Ishikawa (cell line): ENCODE data around the gene TP53BP2.

ENCODE experiments used
- CEBPB ChIP-seq: IDR thresholded peaks from 2 replicates; pipeline ENCODE4 v1.6.1; 2012
- CREB1 ChIP-seq: IDR thresholded peaks from 2 replicates; pipeline ENCODE4 v1.6.1; 2012; ENCODE audit warnings: low read depth
- EGR1 ChIP-seq: IDR thresholded peaks from 2 replicates; pipeline ENCODE4 v1.6.1; 2012
- EP300 ChIP-seq: IDR thresholded peaks from 2 replicates; pipeline ENCODE4 v1.6.1; 2012; ENCODE audit warnings: borderline replicate concordance
- FOXM1 ChIP-seq: IDR thresholded peaks from 2 replicates; pipeline ENCODE4 v1.6.1; 2012; ENCODE audit warnings: low read depth, borderline replicate concordance
- NFIC ChIP-seq: IDR thresholded peaks from 2 replicates; pipeline ENCODE4 v1.6.1; 2012
- RAD21 ChIP-seq: IDR thresholded peaks from 2 replicates; pipeline ENCODE4 v1.6.1; 2012; ENCODE audit warnings: low read depth
- TAF1 ChIP-seq: IDR thresholded peaks from 2 replicates; pipeline ENCODE4 v1.6.1; 2012; ENCODE audit warnings: low read depth, mild to moderate bottlenecking
- TCF12 ChIP-seq: IDR thresholded peaks from 2 replicates; pipeline ENCODE4 v1.6.1; 2012; ENCODE audit warnings: low read depth
- TEAD4 ChIP-seq: IDR thresholded peaks from 2 replicates; pipeline ENCODE4 v1.6.1; 2012
- YY1 ChIP-seq: IDR thresholded peaks from 2 replicates; pipeline ENCODE4 v1.6.1; 2012; ENCODE audit warnings: low read depth
- ZBTB7A ChIP-seq: IDR thresholded peaks from 2 replicates; pipeline ENCODE4 v1.6.1; 2012; ENCODE audit warnings: low read depth
- TF ChIP-seq, protein P1 (sequence below): IDR thresholded peaks from 2 replicates; pipeline ENCODE4 v1.6.1; 2012
- TF ChIP-seq, protein P2 (sequence below): IDR thresholded peaks from 2 replicates; pipeline ENCODE4 v1.6.1; 2012; ENCODE audit warnings: low read depth, mild to moderate bottlenecking
- TF ChIP-seq, protein P3 (sequence below): IDR thresholded peaks from 2 replicates; pipeline ENCODE4 v1.6.1; 2012

Gene TP53BP2

DNA sequence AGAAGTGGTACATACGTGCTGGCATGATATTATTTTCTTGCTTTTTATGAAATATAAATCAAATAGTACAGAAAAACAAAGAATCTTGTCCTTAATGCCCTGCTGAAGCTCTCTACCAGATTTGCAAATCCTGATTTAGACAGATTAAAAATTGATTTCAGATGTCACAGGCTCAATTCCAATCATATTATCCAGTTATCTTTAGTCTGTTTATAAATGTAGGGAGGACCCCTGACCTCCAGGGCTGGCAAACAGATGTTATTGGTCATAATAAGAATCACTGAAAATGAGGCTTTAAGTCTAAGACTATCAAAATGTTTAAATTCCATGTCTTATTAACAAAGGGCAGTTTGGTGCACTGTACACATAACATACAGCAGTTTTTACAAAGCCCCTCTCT, 62.1 kb downstream of the TP53BP2 start:
- TF ChIP-seq TCF12 (no peak), YY1 (no peak), RAD21 (no peak), NFIC (no peak), FOXM1 (no peak), EP300 (no peak), TAF1 (no peak), ZBTB7A (no peak), CREB1 (no peak), TEAD4 (no peak), EGR1 (no peak), CEBPB (no peak)
- TF ChIP-seq, protein P1, sequence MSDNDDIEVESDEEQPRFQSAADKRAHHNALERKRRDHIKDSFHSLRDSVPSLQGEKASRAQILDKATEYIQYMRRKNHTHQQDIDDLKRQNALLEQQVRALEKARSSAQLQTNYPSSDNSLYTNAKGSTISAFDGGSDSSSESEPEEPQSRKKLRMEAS, result no peak
- TF ChIP-seq, protein P2, sequence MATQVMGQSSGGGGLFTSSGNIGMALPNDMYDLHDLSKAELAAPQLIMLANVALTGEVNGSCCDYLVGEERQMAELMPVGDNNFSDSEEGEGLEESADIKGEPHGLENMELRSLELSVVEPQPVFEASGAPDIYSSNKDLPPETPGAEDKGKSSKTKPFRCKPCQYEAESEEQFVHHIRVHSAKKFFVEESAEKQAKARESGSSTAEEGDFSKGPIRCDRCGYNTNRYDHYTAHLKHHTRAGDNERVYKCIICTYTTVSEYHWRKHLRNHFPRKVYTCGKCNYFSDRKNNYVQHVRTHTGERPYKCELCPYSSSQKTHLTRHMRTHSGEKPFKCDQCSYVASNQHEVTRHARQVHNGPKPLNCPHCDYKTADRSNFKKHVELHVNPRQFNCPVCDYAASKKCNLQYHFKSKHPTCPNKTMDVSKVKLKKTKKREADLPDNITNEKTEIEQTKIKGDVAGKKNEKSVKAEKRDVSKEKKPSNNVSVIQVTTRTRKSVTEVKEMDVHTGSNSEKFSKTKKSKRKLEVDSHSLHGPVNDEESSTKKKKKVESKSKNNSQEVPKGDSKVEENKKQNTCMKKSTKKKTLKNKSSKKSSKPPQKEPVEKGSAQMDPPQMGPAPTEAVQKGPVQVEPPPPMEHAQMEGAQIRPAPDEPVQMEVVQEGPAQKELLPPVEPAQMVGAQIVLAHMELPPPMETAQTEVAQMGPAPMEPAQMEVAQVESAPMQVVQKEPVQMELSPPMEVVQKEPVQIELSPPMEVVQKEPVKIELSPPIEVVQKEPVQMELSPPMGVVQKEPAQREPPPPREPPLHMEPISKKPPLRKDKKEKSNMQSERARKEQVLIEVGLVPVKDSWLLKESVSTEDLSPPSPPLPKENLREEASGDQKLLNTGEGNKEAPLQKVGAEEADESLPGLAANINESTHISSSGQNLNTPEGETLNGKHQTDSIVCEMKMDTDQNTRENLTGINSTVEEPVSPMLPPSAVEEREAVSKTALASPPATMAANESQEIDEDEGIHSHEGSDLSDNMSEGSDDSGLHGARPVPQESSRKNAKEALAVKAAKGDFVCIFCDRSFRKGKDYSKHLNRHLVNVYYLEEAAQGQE, result no peak
- TF ChIP-seq, protein P3, sequence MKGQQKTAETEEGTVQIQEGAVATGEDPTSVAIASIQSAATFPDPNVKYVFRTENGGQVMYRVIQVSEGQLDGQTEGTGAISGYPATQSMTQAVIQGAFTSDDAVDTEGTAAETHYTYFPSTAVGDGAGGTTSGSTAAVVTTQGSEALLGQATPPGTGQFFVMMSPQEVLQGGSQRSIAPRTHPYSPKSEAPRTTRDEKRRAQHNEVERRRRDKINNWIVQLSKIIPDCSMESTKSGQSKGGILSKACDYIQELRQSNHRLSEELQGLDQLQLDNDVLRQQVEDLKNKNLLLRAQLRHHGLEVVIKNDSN, result no peak

DNA sequence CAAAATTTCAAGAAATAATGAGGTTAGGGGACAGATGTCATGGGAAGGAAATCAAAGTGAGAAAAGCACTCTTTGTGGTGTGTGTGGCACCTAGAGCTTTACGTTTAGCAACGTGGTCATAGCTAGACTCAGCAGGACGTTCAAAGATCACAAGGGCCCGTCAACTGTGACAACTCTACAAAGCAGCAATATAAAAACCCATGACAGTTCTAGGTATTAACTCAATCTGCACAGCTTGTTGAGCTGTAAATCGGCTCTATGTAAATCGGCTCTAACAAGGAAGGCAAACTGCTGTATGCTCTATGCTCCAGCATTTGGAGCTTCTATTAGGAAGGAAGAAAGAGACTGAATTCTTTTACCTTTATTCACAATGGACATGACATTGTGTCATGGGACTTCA, 64.8 kb downstream of the TP53BP2 start:
- no peak for TF ChIP-seq FOXM1
- TF ChIP-seq, protein P1, result no peak
- TF ChIP-seq EGR1, result no peak
- TF ChIP-seq RAD21, result no peak
- no peak for TF ChIP-seq CREB1
- TF ChIP-seq CEBPB, result no peak
- TF ChIP-seq TEAD4, result no peak
- no peak for TF ChIP-seq TCF12
- TF ChIP-seq EP300, result no peak
- TF ChIP-seq YY1, result no peak
- TF ChIP-seq, protein P2, result no peak
- no peak for TF ChIP-seq TAF1
- TF ChIP-seq ZBTB7A, result no peak
- TF ChIP-seq, protein P3, result no peak
- TF ChIP-seq NFIC, result no peak

DNA sequence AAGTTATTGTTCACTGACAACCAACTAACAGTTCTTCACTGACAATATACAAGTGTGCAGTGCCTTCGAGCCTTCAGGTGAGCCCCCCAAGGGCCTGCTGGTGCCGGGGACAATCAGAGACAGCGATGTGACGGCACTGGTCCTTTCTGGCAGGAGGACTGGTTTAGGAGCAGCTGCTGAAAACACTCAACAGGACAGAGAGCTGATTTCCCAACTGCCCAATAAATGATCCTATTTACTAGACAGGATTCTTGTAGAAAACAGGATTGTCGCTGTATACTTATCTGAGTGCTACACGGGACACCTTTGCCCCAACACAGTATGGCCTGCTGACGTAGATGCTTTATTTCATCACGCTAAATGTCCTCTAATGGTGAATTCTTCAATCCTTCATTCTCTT, 65.4 kb downstream of the TP53BP2 start:
- TF ChIP-seq EGR1, result no peak
- TF ChIP-seq, protein P1, result no peak
- TF ChIP-seq YY1, result no peak
- no peak for TF ChIP-seq CREB1

DNA sequence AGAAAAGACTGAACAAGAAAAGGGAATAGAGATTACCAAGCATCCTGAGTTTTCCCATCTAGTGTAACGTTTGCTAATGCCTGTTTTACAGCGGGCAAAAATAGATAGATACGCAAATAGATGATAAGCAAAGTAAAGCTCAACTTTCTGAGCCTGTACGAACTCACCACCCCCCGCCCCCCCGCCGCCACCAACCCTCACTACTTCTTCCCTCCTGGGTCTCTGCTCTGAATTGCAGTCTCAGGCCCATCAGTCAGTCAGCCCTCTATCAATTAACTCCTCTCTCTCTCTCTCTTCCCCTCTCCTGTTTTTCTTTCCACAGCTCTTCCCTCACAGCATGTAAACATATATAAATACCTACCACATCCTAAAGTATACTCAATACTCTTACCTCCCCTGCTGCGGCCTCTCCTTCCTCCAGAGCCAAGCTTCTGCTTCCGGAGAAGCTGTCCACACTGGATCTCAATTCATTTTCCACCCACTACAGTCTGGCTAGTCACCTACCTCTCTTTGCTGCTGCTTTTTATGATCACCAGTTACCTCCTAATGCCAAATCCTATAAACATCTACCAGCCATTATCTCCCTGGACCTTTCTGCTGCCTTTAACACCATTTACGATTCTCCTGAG, 68.8 kb downstream of the TP53BP2 start:
- no peak for TF ChIP-seq CEBPB

DNA sequence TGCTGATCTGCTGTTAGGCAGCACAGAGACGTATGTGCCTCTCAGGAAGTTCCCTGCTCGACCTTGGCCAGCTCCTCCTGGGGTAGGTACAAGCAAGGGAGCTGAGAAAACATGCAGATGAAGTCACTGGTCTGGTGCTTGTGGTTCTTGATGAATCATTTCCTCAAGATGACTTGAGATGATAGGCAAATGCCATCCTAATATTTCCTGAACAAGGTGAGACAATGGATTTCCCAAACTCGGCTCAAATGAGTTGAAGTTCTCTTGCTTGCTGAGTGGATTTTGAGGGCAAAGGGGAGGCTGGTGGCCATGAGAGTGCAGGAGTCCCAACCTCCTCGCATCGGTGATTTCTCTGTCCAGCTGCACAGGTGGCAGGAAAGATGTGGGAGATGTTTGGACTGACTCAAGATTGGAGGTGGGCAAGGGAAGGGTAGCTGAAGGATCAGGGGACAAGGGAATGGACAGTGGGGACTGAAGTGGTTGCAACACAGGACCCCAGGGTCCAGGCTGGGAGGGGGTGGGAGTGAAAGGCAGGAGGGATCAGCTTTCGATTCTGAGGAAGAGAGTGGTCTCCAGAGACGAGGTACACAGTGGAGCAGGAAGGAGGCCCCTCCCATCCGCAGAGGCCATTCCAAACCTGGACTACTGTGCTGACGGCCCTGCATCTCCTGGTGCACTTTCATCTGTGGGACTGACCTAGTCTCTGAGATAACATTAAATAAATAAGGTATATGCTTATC, 69.5 kb downstream of the TP53BP2 start:
- TF ChIP-seq, protein P3, result no peak
- TF ChIP-seq, protein P2, result peak; percentile 30; the same call in 1 of the 2 replicates
- TF ChIP-seq EGR1 (no peak), YY1 (no peak)
